Measurements from ENCODE around the gene MTA2. TPM values are rescaled to one million over a fixed set of nuclear protein-coding genes. Genes with fewer than 3 reads are reported as not detected.

MTA2 gene
- 83.9 to 88.1 TPM (median 84.8 TPM) in 5 replicates for total RNA-seq (2022; extraction: Qiagen RNA extraction; ENCODE audit: low read depth)

GRCh38 chr11:62601372-62602140 lies at the start of gene MTA2:
TSS of gene MTA2 (minus strand) at chr11:62601865. CDS start at chr11:62601450, 415 bp downstream.

DNA sequence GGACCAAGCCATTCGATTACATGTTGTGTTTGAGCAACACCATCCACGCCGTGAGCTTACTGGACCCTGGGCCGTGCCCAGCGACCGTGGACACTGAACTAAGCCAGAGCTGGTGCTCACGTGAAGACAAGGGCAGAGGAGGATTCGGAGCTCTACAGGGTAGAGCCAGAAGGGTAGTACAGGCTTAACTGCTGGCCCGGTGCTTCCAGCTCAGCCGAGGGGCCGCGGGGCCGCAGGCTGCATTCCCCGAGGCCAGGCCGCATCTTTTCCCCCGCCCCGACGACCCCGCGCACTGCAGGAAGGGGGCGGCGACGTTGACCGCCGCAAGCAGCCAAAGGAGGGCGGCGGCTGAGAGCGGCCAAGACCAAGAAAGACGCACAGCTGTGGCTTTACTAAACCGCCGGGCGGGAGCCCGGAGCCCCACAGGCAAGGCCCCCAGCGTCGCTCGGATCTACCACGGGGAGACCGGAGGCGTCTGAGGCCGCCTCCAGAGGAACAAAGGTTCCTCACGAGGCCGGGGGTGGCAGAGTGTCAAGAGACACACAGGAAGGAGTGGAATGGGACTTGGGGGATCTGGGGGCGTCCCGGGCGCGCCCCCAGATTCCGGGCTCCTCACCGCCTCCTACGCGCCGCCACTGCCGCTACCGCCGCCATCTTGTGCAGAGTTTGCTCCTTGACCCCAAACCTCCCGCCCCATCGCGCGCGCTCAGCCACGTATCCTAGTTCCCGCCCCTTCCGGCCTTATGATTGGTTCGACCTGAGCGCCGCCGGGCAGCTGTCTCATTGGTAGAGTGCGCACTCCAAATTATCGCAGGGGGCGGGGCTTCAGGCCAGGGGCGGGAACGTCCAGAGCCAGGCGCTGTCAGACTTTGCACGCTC lies 44.5 kb upstream of the MTA2 start, which contains the start of gene GANAB:
Gene GANAB, minus strand, starts transcription at position 668 of the 879 bp plus-strand sequence. Its CDS starts 14 bp downstream, at position 654.

DNA sequence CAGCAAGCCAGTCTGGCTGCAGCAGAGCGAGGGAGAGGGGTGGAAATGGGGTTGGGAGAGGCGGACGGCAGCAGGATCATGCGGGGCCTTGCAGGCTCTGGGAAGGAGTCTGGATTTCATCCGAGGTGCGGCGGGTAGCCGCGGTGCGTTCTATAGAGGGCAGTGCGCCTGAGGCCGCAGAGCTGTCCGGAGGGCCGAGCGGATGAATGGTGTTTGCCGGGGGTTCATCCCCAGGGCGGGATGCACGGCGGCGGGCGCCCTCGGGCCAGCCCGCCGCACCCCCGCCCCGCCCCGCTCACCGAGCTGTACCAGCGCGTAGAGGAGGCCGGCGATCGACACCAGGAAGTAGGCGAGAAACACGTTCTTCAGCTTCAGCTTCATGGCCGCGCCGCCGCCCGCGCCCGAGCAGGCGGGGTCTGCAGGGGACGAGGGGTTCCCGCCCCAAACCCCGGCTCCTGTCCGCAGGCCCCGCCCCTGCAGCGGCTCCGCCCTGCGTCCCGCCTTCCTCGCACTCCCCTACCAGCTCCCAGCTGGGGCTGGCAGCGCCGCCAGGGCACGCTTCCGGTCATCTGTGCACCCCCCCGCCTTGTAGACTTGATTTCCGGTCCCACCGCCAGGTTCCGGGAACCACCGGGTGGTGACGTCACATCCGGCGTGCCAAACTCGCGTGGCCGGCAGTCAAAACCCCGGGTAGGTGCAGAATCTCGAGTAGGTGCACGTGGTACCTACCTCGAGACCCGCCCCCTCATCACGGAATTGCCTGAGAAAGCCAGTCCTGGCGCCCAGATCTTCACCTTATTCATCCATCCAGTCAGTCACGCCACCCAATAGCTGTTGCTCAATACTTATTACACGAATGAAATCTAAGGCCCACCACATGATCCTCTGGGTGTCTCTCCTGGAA lies 20.2 kb upstream of the MTA2 start, which contains the start of gene B3GAT3:
Gene B3GAT3, minus strand, starts transcription at position 420 of the 904 bp plus-strand sequence. Its CDS starts 39 bp downstream, at position 381.

GRCh38 chr11:62612366-62613290 lies 11.0 kb upstream of the MTA2 start, which contains the start of the genes EML3 and ROM1:
TSS of gene EML3 (minus strand) at chr11:62612775. CDS start at chr11:62612457, 318 bp downstream.
TSS of gene ROM1 (plus strand) at chr11:62613257. CDS start at chr11:62613282, 25 bp downstream.

DNA sequence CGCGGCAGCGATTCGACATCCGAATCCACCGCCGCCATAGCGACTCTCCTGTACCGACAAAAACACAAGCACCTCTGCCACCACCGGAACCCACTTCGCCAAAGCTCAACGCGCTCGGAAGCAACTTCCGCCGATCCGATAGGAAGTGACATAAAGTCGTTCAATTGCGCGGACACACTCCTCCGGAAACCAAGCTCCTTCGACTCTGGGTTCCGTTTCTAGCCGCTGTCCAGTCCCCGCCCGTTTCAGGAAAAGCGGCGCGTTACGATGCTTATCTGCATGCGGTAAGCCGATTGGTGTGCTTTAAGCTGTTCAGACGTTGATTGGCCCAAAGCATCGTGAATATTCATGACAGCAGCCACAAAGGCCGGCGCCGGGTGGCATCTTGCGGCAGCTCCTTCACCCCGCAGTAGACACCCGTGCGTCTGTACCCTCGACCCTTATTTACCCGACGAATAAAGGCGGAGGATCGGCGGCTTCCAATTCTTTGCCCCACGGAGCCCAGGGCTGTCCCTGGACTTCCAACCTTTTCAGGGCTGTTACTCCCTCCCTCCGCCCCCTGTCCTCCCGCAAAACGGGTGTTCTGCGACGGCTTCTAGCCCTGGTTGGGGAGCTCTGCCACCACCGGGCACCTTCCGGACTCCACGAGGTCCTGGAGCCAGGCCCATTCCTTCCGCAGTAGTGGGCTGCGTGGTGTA lies 10.1 kb downstream of the MTA2 start, which contains the start of gene TUT1:
Gene TUT1, minus strand, starts transcription at position 76 of the 698 bp plus-strand sequence. Its CDS starts 38 bp downstream, at position 38.

DNA sequence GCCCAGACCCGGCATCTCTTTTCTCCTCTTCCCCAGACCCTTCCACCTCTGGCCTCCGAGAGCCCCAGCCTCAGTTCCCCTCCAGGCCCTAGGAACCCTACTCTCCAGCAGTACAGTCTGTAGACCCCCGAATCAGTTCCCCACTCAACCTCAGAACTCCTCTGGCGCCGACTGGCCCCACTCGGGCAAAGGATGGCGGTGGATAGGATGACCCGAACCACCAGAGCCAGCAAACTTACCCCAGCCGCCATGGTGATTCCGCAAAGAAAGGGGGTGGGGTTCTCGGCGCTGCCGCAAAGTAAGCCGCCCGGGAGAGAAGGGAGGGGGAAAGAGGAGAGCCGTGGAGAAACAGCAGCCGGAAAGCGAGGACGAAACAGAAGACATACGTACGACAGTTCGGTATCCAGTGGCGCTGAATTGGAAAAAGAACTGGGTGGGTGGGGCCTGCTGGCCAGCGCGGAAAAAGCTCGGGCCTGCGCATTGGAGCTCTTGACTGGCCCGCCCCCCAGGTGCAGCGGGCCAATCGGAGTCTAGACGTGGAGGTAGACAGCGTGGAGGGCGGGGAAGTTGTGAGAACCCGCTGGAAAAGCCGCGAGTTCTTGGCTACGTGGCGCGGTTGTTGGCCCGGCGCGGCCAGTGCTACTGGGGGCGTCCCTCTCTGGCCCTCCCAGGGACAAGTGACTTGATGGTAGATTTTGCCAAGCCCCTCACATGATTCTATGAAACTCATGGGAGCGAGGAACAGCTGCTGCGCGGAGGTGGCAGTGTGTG lies 27.9 kb downstream of the MTA2 start, which contains the start of gene EEF1G:
Gene EEF1G, minus strand, starts transcription at position 300 of the 771 bp plus-strand sequence. Its CDS starts 49 bp downstream, at position 251.

GRCh38 chr11:62546244-62546928 lies 55.3 kb downstream of the MTA2 start, which contains the start of gene AHNAK:
TSS of gene AHNAK (minus strand) at chr11:62546806. CDS start at chr11:62536098, 10,708 bp downstream.

Other genes with a start within 250 kb of the MTA2 start
- gene SCGB1A1, start 182.8 kb downstream of the MTA2 start, total RNA-seq (2022; extraction: Qiagen RNA extraction; ENCODE audit: low read depth) = 0.39 TPM in 1 of 5 replicates, not detected in the others
- 186 to 202 TPM (median 195 TPM) in 5 replicates for gene AHNAK, start 55.1 kb downstream of the MTA2 start, total RNA-seq (2022; extraction: Qiagen RNA extraction; ENCODE audit: low read depth)
- gene EEF1G, start 28.0 kb downstream of the MTA2 start, total RNA-seq (2022; extraction: Qiagen RNA extraction; ENCODE audit: low read depth) = 1,853 to 2,125 TPM (median 1,992 TPM) in 5 replicates
- 11.5 to 15.8 TPM (median 13.0 TPM) in 5 replicates for gene TUT1, start 10.3 kb downstream of the MTA2 start, total RNA-seq (2022; extraction: Qiagen RNA extraction; ENCODE audit: low read depth)
- 15.6 to 28.5 TPM (median 24.4 TPM) in 5 replicates for gene EML3, start 10.9 kb upstream of the MTA2 start, total RNA-seq (2022; extraction: Qiagen RNA extraction; ENCODE audit: low read depth)
- 2.6 to 4.7 TPM (median 3.8 TPM) in 5 replicates for gene ROM1, start 11.4 kb upstream of the MTA2 start, total RNA-seq (2022; extraction: Qiagen RNA extraction; ENCODE audit: low read depth)
- gene B3GAT3, start 20.1 kb upstream of the MTA2 start, total RNA-seq (2022; extraction: Qiagen RNA extraction; ENCODE audit: low read depth) = 38.7 to 56.9 TPM (median 51.6 TPM) in 5 replicates
- gene GANAB, start 44.7 kb upstream of the MTA2 start, total RNA-seq (2022; extraction: Qiagen RNA extraction; ENCODE audit: low read depth) = 241 to 274 TPM (median 257 TPM) in 5 replicates
- 15.2 to 22.5 TPM (median 21.2 TPM) in 5 replicates for gene INTS5, start 51.4 kb upstream of the MTA2 start, total RNA-seq (2022; extraction: Qiagen RNA extraction; ENCODE audit: low read depth)
- 130 to 179 TPM (median 143 TPM) in 5 replicates for gene C11orf98, start 63.3 kb upstream of the MTA2 start, total RNA-seq (2022; extraction: Qiagen RNA extraction; ENCODE audit: low read depth)
- 11.1 to 17.8 TPM (median 15.6 TPM) in 5 replicates for gene CSKMT, start 63.4 kb upstream of the MTA2 start, total RNA-seq (2022; extraction: Qiagen RNA extraction; ENCODE audit: low read depth)
- gene UQCC3, start 69.8 kb upstream of the MTA2 start, total RNA-seq (2022; extraction: Qiagen RNA extraction; ENCODE audit: low read depth) = 24.4 to 38.3 TPM (median 37.7 TPM) in 5 replicates
- 5.0 to 5.5 TPM (median 5.2 TPM) in 5 replicates for gene LBHD1, start 70.4 kb upstream of the MTA2 start, total RNA-seq (2022; extraction: Qiagen RNA extraction; ENCODE audit: low read depth)
- 108 to 131 TPM (median 123 TPM) in 5 replicates for gene UBXN1, start 77.2 kb upstream of the MTA2 start, total RNA-seq (2022; extraction: Qiagen RNA extraction; ENCODE audit: low read depth)
- gene LRRN4CL, start 87.7 kb upstream of the MTA2 start, total RNA-seq (2022; extraction: Qiagen RNA extraction; ENCODE audit: low read depth) = 0.07 to 0.13 TPM (median 0.13 TPM) in 3 of 5 replicates, not detected in the others
- gene BSCL2, start 105.6 kb upstream of the MTA2 start, total RNA-seq (2022; extraction: Qiagen RNA extraction; ENCODE audit: low read depth) = 55.6 to 100 TPM (median 73.5 TPM) in 5 replicates
- not detected in 5 replicates for gene GNG3, start 105.8 kb upstream of the MTA2 start, total RNA-seq (2022; extraction: Qiagen RNA extraction; ENCODE audit: low read depth)
- gene HNRNPUL2, start 125.6 kb upstream of the MTA2 start, total RNA-seq (2022; extraction: Qiagen RNA extraction; ENCODE audit: low read depth) = 35.2 to 46.4 TPM (median 41.7 TPM) in 5 replicates
- gene TTC9C, start 126.6 kb upstream of the MTA2 start, total RNA-seq (2022; extraction: Qiagen RNA extraction; ENCODE audit: low read depth) = 29.5 to 36.2 TPM (median 31.1 TPM) in 5 replicates
- 1.6 to 2.6 TPM (median 1.8 TPM) in 5 replicates for gene ZBTB3, start 152.3 kb upstream of the MTA2 start, total RNA-seq (2022; extraction: Qiagen RNA extraction; ENCODE audit: low read depth)
- gene POLR2G, start 159.7 kb upstream of the MTA2 start, total RNA-seq (2022; extraction: Qiagen RNA extraction; ENCODE audit: low read depth) = 167 to 202 TPM (median 180 TPM) in 5 replicates
- 11.5 to 18.4 TPM (median 15.2 TPM) in 5 replicates for gene TAF6L, start 169.5 kb upstream of the MTA2 start, total RNA-seq (2022; extraction: Qiagen RNA extraction; ENCODE audit: low read depth)
- 67.2 to 92.9 TPM (median 90.6 TPM) in 5 replicates for gene TMEM179B, start 185.5 kb upstream of the MTA2 start, total RNA-seq (2022; extraction: Qiagen RNA extraction; ENCODE audit: low read depth)
- 18.1 to 30.6 TPM (median 28.2 TPM) in 5 replicates for gene TMEM223, start 190.1 kb upstream of the MTA2 start, total RNA-seq (2022; extraction: Qiagen RNA extraction; ENCODE audit: low read depth)
- 45.5 to 57.5 TPM (median 52.4 TPM) in 5 replicates for gene NXF1, start 203.6 kb upstream of the MTA2 start, total RNA-seq (2022; extraction: Qiagen RNA extraction; ENCODE audit: low read depth)
- gene STX5, start 230.2 kb upstream of the MTA2 start, total RNA-seq (2022; extraction: Qiagen RNA extraction; ENCODE audit: low read depth) = 19.1 to 27.8 TPM (median 25.8 TPM) in 5 replicates
- gene TEX54, start 231.0 kb upstream of the MTA2 start, total RNA-seq (2022; extraction: Qiagen RNA extraction; ENCODE audit: low read depth) = not detected in 5 replicates
- gene WDR74, start 237.7 kb upstream of the MTA2 start, total RNA-seq (2022; extraction: Qiagen RNA extraction; ENCODE audit: low read depth) = 72.4 to 87.2 TPM (median 85.8 TPM) in 5 replicates

All from A549 treated with RU486 at 1 μM for 4 hours (cell line).